ENCODE results near the gene TOGARAM2. TPM values are rescaled to one million over a fixed set of nuclear protein-coding genes. Genes with fewer than 3 reads are reported as not detected.
A peak's percentile ranks its signal among the peaks of the same experiment; 100 is the strongest.

TOGARAM2 gene
- total and polyA plus RNA-seq, 8 donors, result 0.03 to 9.1 (median 0.74) TPM

DNA sequence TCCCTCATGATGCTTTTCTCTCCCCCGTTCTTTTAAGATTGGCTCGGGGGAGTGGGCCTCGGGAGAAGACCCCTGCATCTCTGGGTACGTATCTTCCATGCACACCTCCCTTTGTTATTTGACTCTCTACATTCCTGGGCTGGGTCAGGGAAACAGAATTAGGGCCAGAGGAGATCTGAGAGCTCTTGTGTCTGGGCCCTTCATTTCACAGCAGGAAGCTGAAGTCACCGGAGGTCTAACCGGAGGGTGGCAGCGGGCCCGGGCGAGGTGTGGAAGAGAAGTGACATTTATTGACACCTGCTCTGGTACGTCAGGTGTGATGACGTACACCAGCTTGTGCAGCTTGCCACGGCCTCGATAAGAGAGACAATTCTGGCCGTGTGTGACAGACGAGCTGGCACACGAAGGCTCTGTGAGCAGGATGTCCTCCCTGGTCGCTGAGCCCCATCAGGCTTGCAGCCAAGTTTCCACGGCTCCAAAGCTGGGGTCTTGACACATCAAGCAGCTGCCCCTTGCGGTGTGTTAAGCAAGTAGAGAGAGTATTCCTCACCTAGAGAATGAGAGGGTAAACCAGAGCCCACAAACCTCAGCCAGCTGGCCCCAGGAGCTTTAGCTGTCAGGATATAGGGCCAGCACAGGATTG is 30.4 kb downstream of the TOGARAM2 start:
- FAIRE-seq (no peak), ATAC-seq (peak; percentile 36 to 60 (median 54))
- TF ChIP-seq, protein P1, sequence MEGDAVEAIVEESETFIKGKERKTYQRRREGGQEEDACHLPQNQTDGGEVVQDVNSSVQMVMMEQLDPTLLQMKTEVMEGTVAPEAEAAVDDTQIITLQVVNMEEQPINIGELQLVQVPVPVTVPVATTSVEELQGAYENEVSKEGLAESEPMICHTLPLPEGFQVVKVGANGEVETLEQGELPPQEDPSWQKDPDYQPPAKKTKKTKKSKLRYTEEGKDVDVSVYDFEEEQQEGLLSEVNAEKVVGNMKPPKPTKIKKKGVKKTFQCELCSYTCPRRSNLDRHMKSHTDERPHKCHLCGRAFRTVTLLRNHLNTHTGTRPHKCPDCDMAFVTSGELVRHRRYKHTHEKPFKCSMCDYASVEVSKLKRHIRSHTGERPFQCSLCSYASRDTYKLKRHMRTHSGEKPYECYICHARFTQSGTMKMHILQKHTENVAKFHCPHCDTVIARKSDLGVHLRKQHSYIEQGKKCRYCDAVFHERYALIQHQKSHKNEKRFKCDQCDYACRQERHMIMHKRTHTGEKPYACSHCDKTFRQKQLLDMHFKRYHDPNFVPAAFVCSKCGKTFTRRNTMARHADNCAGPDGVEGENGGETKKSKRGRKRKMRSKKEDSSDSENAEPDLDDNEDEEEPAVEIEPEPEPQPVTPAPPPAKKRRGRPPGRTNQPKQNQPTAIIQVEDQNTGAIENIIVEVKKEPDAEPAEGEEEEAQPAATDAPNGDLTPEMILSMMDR (IDR thresholded peaks at IDR 0.05), result no peak

DNA sequence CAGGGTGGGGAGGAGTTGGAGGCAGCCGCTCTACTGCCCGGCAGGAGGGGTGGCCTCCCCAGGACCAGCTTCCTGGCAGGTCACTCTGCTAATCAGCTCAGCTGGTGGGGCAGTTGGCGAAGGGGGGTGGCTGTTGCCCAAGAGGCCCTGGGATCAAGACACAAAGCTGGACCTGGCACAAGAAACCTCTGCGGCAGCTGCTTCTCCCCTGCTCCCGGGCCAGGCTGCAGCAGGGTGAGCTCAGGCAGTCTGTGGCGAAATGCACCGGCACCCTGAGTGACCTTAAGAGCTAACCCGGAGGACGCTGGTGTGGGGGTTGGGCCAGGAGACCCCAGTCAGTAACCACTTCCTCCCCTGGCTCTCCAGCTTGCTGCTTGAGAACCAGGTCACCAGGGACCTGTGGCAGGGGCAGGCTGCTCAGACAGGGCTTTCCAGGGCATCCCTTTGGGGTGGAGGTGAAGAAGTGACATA is 31.1 kb downstream of the TOGARAM2 start:
- H3K4me3 ChIP-seq, result no peak overlapping the region
- H3K27ac ChIP-seq, result peak overlapping the region in 2 of 4 donors; percentile 15 to 63
- ATAC-seq, result peak; percentile 53 to 73 (median 70)
- peaks cover 0 to 18% (median 0%) of the 10 kb centered on the region in 3 donors for H3K4me1 ChIP-seq
- no peaks in the 10 kb centered on the region for H3K36me3 ChIP-seq
- 22 to 26% methylated on average over 9 of the region's 9 CpGs for WGBS, 2 donors
- no peaks in the 10 kb centered on the region for H3K27me3 ChIP-seq
- TF ChIP-seq, protein P1 (IDR thresholded peaks at IDR 0.05), result no peak
- no peak for FAIRE-seq
- DNase-seq, result peak in 4 of 6 donors; percentile 45 to 67 (median 54)
- intact Hi-C loops (cut with DNase I), result no loop called here
- H3K9me3 ChIP-seq, result no peaks in the 10 kb centered on the region

More for the DNA sequence above, 30.4 kb downstream of the TOGARAM2 start:
- WGBS, 2 donors, result 33 to 41% methylated on average over 19 of the region's 19 CpGs
- Histone ChIP-seq H3K9me3 (no peaks in the 10 kb centered on the region), H3K4me1 (peaks cover 0 to 18% (median 0%) of the 10 kb centered on the region in 3 donors), H3K27me3 (no peaks in the 10 kb centered on the region), H3K4me3 (no peak overlapping the region), H3K27ac (peak overlapping the region in 3 of 4 donors; percentile 15 to 63 (median 22)), H3K36me3 (no peaks in the 10 kb centered on the region)
- peak in 3 of 6 donors; percentile 22 to 65 (median 29) for DNase-seq
- intact Hi-C loops (cut with DNase I), result no loop called here

DNA sequence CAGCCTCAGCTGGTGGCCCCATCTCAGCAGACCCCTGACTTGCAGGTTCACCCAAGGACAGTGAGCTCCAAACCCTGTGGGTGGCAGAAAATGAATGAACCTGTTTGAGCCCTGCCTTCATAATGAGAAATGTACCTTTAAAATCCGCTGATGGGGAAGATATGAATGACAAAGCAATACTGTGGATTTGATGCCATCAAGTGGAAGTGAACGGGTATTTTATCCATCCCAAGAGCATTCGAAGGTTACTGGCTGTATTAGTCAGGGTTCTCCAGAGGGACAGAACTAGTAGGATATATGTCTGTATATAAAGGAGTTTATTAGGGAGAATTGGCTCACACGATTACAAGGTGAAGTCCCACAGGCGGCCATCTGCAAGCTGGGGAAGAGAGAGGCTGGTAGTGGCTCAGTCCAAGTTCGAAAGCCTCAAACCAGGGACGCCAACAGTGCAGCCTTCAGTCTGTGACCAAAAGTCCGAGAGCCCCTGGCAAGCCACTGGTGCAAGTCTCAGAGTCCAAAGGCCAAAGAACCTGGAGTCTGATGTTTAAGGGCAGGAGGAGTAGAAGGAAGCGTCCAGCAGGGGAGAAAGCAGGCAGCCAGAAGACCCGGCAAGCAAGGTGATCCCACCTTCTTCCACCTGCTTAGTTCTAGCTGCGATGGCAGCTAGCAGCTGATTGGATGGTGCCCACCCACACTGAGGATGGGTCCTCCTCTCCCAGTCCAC is 32.1 kb downstream of the TOGARAM2 start:
- WGBS, 2 donors, result 68 to 73% methylated on average over 11 of the region's 11 CpGs
- no peak for DNase-seq
- Histone ChIP-seq H3K4me3 (no peak overlapping the region), H3K27ac (no peak overlapping the region), H3K9me3 (no peaks in the 10 kb centered on the region), H3K4me1 (peaks cover 0 to 18% (median 0%) of the 10 kb centered on the region in 3 donors), H3K36me3 (no peaks in the 10 kb centered on the region), H3K27me3 (no peaks in the 10 kb centered on the region)
- FAIRE-seq, result no peak
- intact Hi-C loops (cut with DNase I), result no loop called here
- peak in 2 of 4 donors; percentile 7 to 28 for ATAC-seq
- TF ChIP-seq, protein P1 (IDR thresholded peaks at IDR 0.05), result no peak

DNA sequence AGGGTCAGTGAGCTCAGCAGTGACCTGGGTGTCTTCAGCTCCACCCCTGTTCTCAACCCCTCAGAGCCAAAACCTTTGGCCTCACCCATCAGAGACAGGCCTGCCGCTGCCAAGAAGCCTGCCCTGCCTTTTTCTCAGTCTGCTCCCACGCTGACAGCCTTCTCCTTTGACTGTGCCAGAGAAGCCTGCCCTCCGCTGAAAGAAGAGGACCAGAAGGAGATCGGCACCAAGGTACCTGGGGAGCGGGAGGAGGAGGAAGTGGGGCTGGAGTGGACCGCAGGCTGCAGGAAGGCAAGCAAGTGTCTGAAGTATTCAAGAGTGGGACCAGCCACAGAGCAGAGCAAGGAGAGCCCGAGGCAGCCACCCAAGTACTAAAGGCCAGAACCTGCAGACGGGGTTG is 33.2 kb downstream of the TOGARAM2 start:
- H3K36me3 ChIP-seq, result no peaks in the 10 kb centered on the region
- WGBS, 2 donors, result 83 to 91% methylated on average over 8 of the region's 8 CpGs
- H3K4me3 ChIP-seq, result no peak overlapping the region
- no peak for ATAC-seq
- TF ChIP-seq, protein P1 (IDR thresholded peaks at IDR 0.05), result no peak
- no peak for DNase-seq
- no peaks in the 10 kb centered on the region for H3K9me3 ChIP-seq
- no peaks in the 10 kb centered on the region for H3K27me3 ChIP-seq
- peaks cover 0 to 18% (median 0%) of the 10 kb centered on the region in 3 donors for H3K4me1 ChIP-seq
- intact Hi-C loops (cut with DNase I), result no loop called here
- no peak overlapping the region for H3K27ac ChIP-seq
- FAIRE-seq, result no peak
